Endothelial cell of umbilical vein (primary cell): Measurements from ENCODE around the gene PAK4. TPM values are rescaled to one million over a fixed set of nuclear protein-coding genes. Genes with fewer than 3 reads are reported as not detected.

ENCODE experiments used
- BruUV-seq: library from RNA; stranded (reverse); fragments of 400-500 nt; replicated peaks from 2 replicates; lab custom pipeline; 2021; lab: Mats Ljungman, UMichigan
- CTCF ChIA-PET: fragments of 300-600, 350-600 bp; sonication (Branson Sonifier 250); formaldehyde crosslinking; loops from one replicate; lab custom pipeline; 2021; ENCODE audit warnings: antibody characterized with exemption, inconsistent platforms; lab: Charles Lee
- POLR2A ChIA-PET: fragments of 300-600, 350-600 bp; sonication (Branson Sonifier 250); formaldehyde crosslinking; loops from one replicate; lab custom pipeline; 2021; ENCODE audit warnings: antibody characterized with exemption, inconsistent platforms; lab: Charles Lee
- DNase-seq: peaks from one replicate; pipeline ENCODE4 v3.0.0-alpha.2; 2011; ENCODE audit warnings: low read depth, low spot score
- FAIRE-seq: peaks from 2 replicates; lab custom pipeline; 2011; peaks lifted over from hg19 to GRCh38; lab: Jason Lieb, UNC
- H2AFZ ChIP-seq: 2 replicates; pipeline ENCODE4 v1.6.0; 2012; ENCODE audit warnings: low read depth, low read length, control low read depth, inconsistent platforms
- H3K27ac ChIP-seq: 2 replicates; pipeline ENCODE4 v1.5.1; 2011; ENCODE audit warnings: low read depth, mild to moderate bottlenecking, control low read depth, low read length, moderate library complexity; ENCODE audit not compliant: insufficient read depth
- H3K27me3 ChIP-seq, 2 experiments: 2 replicates each; pipeline versions ENCODE4 v1.6.0 to v1.6.1; 2011; ENCODE audit warnings: low read length in 2 of 2, mixed read lengths in 1 of 2; ENCODE audit not compliant: control insufficient read depth in 2 of 2, insufficient read depth in 2 of 2
- H3K36me3 ChIP-seq, 2 experiments: 2 replicates in 1 of 2; 3 replicates in 1 of 2; pipeline ENCODE4 v1.5.1; 2011; ENCODE audit warnings: low read length in 2 of 2, mild to moderate bottlenecking in 1 of 2, moderate library complexity in 1 of 2; ENCODE audit not compliant: control insufficient read depth in 2 of 2, insufficient read depth in 2 of 2; ENCODE audit errors: extremely low read depth in 1 of 2
- H3K4me1 ChIP-seq: 3 replicates; pipeline ENCODE4 v1.5.1; 2011; ENCODE audit warnings: mild to moderate bottlenecking, low read length; ENCODE audit not compliant: control insufficient read depth, insufficient read depth; ENCODE audit errors: extremely low read depth
- H3K4me2 ChIP-seq: 2 replicates; pipeline ENCODE4 v1.6.1; 2011; ENCODE audit warnings: low read length, control low read depth, mixed read lengths; ENCODE audit not compliant: insufficient read depth
- H3K4me3 ChIP-seq, 3 experiments: fragments of 200-600 bp in 1 of 3; sonication (generic), shearing (Covaris generic) in 1 of 3; replicated peaks in 1 of 3; 2 replicates each; pipeline ENCODE4 v1.5.1; 2011 to 2016; ENCODE audit warnings: control low read depth in 3 of 3, low read length in 3 of 3, mild to moderate bottlenecking in 2 of 3, inconsistent platforms in 1 of 3, low read depth in 1 of 3, moderate library complexity in 1 of 3; ENCODE audit not compliant: insufficient read depth in 1 of 3
- H3K79me2 ChIP-seq: 2 replicates; pipeline ENCODE4 v1.6.0; 2012; ENCODE audit warnings: low read length, inconsistent platforms; ENCODE audit not compliant: control insufficient read depth, insufficient read depth
- H3K9ac ChIP-seq: replicated peaks from 2 replicates; pipeline ENCODE3; 2011; ENCODE audit warnings: low read length, control low read depth; ENCODE audit not compliant: insufficient read depth; ENCODE audit errors: extremely low read depth
- H3K9me1 ChIP-seq: replicated peaks from 3 replicates; pipeline ENCODE4 v1.6.0; 2011; ENCODE audit warnings: mild to moderate bottlenecking, low read length; ENCODE audit not compliant: control insufficient read depth, insufficient read depth; ENCODE audit errors: extremely low read depth
- H3K9me3 ChIP-seq: replicated peaks from 2 replicates; pipeline ENCODE4 v1.5.1; 2012; ENCODE audit warnings: low read length, inconsistent platforms; ENCODE audit not compliant: control insufficient read depth, insufficient read depth
- H4K20me1 ChIP-seq: replicated peaks from 2 replicates; pipeline ENCODE3; 2011; ENCODE audit warnings: mild to moderate bottlenecking, low read length; ENCODE audit not compliant: control insufficient read depth, insufficient read depth; ENCODE audit errors: extremely low read depth
- EZH2 ChIP-seq: IDR thresholded peaks from 2 replicates; pipeline ENCODE4 v1.6.1; 2012; ENCODE audit warnings: borderline replicate concordance, low read depth, mild to moderate bottlenecking, moderate library complexity, low read length, inconsistent platforms; ENCODE audit not compliant: severe bottlenecking
- FOS ChIP-seq: IDR thresholded peaks from 2 replicates; pipeline ENCODE4 v1.6.1; 2011; ENCODE audit warnings: mild to moderate bottlenecking, low read length, moderate library complexity, borderline replicate concordance; ENCODE audit not compliant: insufficient read depth
- GATA2 ChIP-seq: IDR thresholded peaks from 2 replicates; pipeline ENCODE4 v1.7.0; 2011; ENCODE audit warnings: low read depth, mild to moderate bottlenecking, moderate library complexity, mixed read lengths, low read length; ENCODE audit not compliant: insufficient read length, insufficient read depth
- JUN ChIP-seq: IDR thresholded peaks from 2 replicates; pipeline ENCODE4 v1.6.1; 2011; ENCODE audit warnings: borderline replicate concordance, low read depth; ENCODE audit not compliant: insufficient read length, insufficient read depth
- MYC ChIP-seq: IDR thresholded peaks from one replicate; pipeline ENCODE4 v1.6.1; 2011; ENCODE audit warnings: mild to moderate bottlenecking, low read depth, low read length
- POLR2AphosphoS5 ChIP-seq: IDR thresholded peaks from 2 replicates; pipeline ENCODE4 v1.6.1; 2012; ENCODE audit warnings: low read depth, mild to moderate bottlenecking, control low read depth, low read length, moderate library complexity; ENCODE audit not compliant: insufficient read depth
- dilution Hi-C: fragments of 300-500 bp; cut with MboI; formaldehyde crosslinking; loops from one replicate; pipeline ENCODE4 v1.15.0; 2019; ENCODE audit warnings: low sequenced_read_pairs; ENCODE audit not compliant: extremely low pct_ligation_motif_present
- intact Hi-C: fragments of 100-400 bp; cut with micrococcal nuclease; formaldehyde crosslinking; loops from one replicate; pipeline ENCODE4 v1.10.0; 2022
- polyA plus RNA-seq, 4 experiments: library from polyadenylated mRNA; depleted of rRNA in 3 of 4; stranded (reverse) in 3 of 4; unstranded in 1 of 4; fragments of >200 nt; gene quantifications; 2 replicates each; pipeline versions ENCODE4 v1.2.1 to v1.2.3, GENCODE V29; 2011 to 2012; ENCODE audit warnings: missing spikeins in 1 of 4
- total RNA-seq: library from RNA; stranded (reverse); gene quantifications from 2 replicates; pipeline ENCODE4 v1.2.3, GENCODE V29; 2021
- TF ChIP-seq, protein P1 (sequence below): IDR thresholded peaks from 2 replicates; pipeline ENCODE4 v1.6.1; 2011; ENCODE audit not compliant: insufficient read depth, insufficient read length

PAK4 gene
- total and polyA plus RNA-seq, 2 donors (not counting 3 experiments of a cell fraction or from before 2014, with no cell fraction given): 39.8 to 55.4 TPM

DNA sequence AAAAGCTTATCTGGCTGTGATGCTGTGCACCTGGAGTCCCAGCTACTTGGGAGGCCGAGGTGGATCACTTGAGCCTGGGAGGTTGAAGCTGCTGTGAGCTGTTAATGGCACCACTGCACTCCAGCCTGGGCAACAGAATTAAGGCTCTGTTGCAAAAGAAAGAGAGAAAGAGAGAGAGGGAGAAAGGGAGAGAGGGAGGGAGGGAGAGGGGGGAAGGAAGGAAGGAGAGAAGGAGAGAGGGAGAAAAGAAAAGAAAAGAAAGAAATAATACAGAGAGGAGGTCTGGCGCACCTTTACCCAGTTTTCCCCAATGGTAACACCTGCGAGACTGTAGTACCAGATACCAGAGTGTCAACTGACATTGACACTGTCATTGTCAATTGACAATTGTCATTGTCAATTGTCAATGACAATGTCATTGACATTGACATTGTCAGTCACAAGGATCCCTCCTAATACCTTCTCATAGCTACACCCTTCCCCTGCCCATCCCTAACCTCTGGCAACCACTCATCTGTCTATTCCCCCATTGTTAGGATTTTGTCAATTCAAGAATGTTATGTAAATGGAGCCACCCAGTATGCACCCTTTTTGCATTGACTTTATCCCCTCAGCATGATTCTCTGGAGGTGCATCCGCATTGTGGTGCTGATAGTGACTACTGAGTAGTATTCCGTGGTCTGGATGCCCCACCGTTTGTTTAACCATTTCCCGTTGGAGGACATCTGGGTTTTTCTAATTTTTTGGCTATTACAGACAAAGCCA is 21.3 kb downstream of the PAK4 start:
- ChIA-PET CTCF (interaction anchor here (2.6 to 3.9 kb wide), 2 partner anchors 25 to 181 kb away, joined by 8 to 16 read pairs; no protein-coding TSS in a partner anchor), POLR2A (no interaction called here)

DNA sequence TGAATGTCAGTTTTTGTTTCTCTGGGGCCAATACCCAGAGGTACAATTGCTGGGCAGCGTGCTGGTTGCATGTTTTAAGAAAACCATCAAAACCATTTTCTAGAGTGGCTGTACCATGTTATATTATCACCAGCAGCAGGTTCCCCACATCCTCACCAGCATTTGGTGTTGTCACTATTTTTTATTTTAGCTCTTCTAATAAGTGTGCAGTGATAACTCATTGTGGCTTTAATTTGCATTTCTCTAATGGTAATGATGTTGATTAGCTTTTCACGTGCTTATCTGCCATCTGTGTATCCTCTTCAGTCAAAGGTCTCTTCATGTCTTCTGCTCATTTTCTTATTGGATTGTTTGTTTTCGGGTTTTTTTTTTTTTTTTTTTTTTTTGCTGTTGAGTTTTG is 21.9 kb downstream of the PAK4 start:
- BruUV-seq: no TSS peak
- no peaks in the 10 kb centered on the region for H3K9me3 ChIP-seq
- ChIA-PET POLR2A (no interaction called here), CTCF (interaction anchor here (3.9 kb wide), 1 partner anchor 25 kb away, joined by 16 read pairs; no protein-coding TSS in a partner anchor)
- FAIRE-seq: no peak
- no peak overlapping the region for H3K9ac ChIP-seq
- DNase-seq: no peak
- no peak overlapping the region for H3K4me3 ChIP-seq
- H2AFZ ChIP-seq: no peak overlapping the region
- peaks cover 0 to 3% of the 10 kb centered on the region in 2 experiments for H3K36me3 ChIP-seq
- no peaks in the 10 kb centered on the region for H3K27me3 ChIP-seq
- H3K4me1 ChIP-seq: peaks cover 19% of the 10 kb centered on the region
- TF ChIP-seq FOS: no peak
- no peak for TF ChIP-seq MYC
- TF ChIP-seq GATA2: no peak
- TF ChIP-seq POLR2AphosphoS5: no peak
- intact Hi-C loops: no loop called here
- peaks cover 3% of the 10 kb centered on the region for H4K20me1 ChIP-seq
- H3K27ac ChIP-seq: no peak overlapping the region
- peaks cover 51% of the 10 kb centered on the region for H3K79me2 ChIP-seq
- H3K4me2 ChIP-seq: no peak overlapping the region
- dilution Hi-C loops: no loop called here
- H3K9me1 ChIP-seq: no peaks in the 10 kb centered on the region

More for the DNA sequence above, 21.3 kb downstream of the PAK4 start:
- H3K4me2 ChIP-seq: no peak overlapping the region
- TF ChIP-seq JUN (no peak), EZH2 (no peak), FOS (no peak)
- TF ChIP-seq, protein P1, sequence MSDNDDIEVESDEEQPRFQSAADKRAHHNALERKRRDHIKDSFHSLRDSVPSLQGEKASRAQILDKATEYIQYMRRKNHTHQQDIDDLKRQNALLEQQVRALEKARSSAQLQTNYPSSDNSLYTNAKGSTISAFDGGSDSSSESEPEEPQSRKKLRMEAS: no peak
- H4K20me1 ChIP-seq: peaks cover 3% of the 10 kb centered on the region
- H3K9me1 ChIP-seq: no peaks in the 10 kb centered on the region
- DNase-seq (no peak), FAIRE-seq (no peak)
- intact Hi-C loops: no loop called here
- H3K4me1 ChIP-seq: peaks cover 19% of the 10 kb centered on the region
- H3K4me3 ChIP-seq: no peak overlapping the region
- dilution Hi-C loops: no loop called here
- peaks cover 0 to 3% of the 10 kb centered on the region in 2 experiments for H3K36me3 ChIP-seq
- H3K27ac ChIP-seq: no peak overlapping the region
- no TSS peak for BruUV-seq
- H3K27me3 ChIP-seq: no peaks in the 10 kb centered on the region
- H3K79me2 ChIP-seq: peaks cover 56% of the 10 kb centered on the region
- H3K9me3 ChIP-seq: no peaks in the 10 kb centered on the region
- no peak overlapping the region for H2AFZ ChIP-seq
- H3K9ac ChIP-seq: no peak overlapping the region
